ENCODE data around the gene OR10V1.

The OR10V1 gene

GRCh38 chr11:59669611-59670009 is 44.0 kb downstream of the OR10V1 start:
- TF ChIP-seq CTCF (IDR thresholded peaks at IDR 0.05; ENCODE audit: low read depth, low read length) = no peak
- peaks cover 25% of the 10 kb centered on the region for H3K36me3 ChIP-seq
- peaks cover 3% of the 10 kb centered on the region for H3K9me3 ChIP-seq (ENCODE audit: severe bottlenecking)
- DNase-seq = no peak
- H3K27ac ChIP-seq = peak overlapping the region; percentile 97
- H3K27me3 ChIP-seq (ENCODE audit: insufficient read depth, low read depth, severe bottlenecking) = no peaks in the 10 kb centered on the region
- H3K4me3 ChIP-seq (ENCODE audit: low read depth, low read length) = peak overlapping the region; percentile 53

GRCh38 chr11:59668950-59669610 is 44.6 kb downstream of the OR10V1 start, which contains the start of gene PATL1:
PATL1 (minus strand) TSS chr11:59669037; CDS start chr11:59668895, 142 bp downstream.
- no peak for TF ChIP-seq CTCF (IDR thresholded peaks at IDR 0.05; ENCODE audit: low read depth, low read length)
- Histone ChIP-seq H3K4me3 (ENCODE audit: low read depth, low read length) (peak within 1 kb of the TSS; percentile 97), H3K9me3 (ENCODE audit: severe bottlenecking) (peaks cover 3% of the 10 kb centered on the region), H3K27ac (peak within 1 kb of the TSS; percentile 97), H3K36me3 (peaks cover 30% of the 10 kb centered on the region), H3K27me3 (ENCODE audit: insufficient read depth, low read depth, severe bottlenecking) (no peaks in the 10 kb centered on the region)
- DNase-seq = peak; percentile 99

GRCh38 chr11:59668188-59668949 is 45.3 kb downstream of the OR10V1 start:
- Histone ChIP-seq H3K36me3 (peaks cover 37% of the 10 kb centered on the region), H3K27ac (peak overlapping the region; percentile 87), H3K27me3 (ENCODE audit: insufficient read depth, low read depth, severe bottlenecking) (no peaks in the 10 kb centered on the region), H3K4me3 (ENCODE audit: low read depth, low read length) (peak overlapping the region; percentile 97), H3K9me3 (ENCODE audit: severe bottlenecking) (peaks cover 3% of the 10 kb centered on the region)
- DNase-seq = peak; percentile 43
- TF ChIP-seq CTCF (IDR thresholded peaks at IDR 0.05; ENCODE audit: low read depth, low read length) = no peak

- Histone ChIP-seq H3K36me3 (peaks cover 43% of the 10 kb centered on the region), H3K27ac (no peak overlapping the region), H3K4me3 (ENCODE audit: low read depth, low read length) (peak overlapping the region; percentile 97), H3K27me3 (ENCODE audit: insufficient read depth, low read depth, severe bottlenecking) (no peaks in the 10 kb centered on the region), H3K9me3 (ENCODE audit: severe bottlenecking) (peaks cover 3% of the 10 kb centered on the region)
- TF ChIP-seq CTCF (IDR thresholded peaks at IDR 0.05; ENCODE audit: low read depth, low read length) = no peak
- no peak for DNase-seq
Observed at GRCh38 chr11:59667812-59668187, 45.8 kb downstream of the OR10V1 start.

- Histone ChIP-seq H3K9me3 (ENCODE audit: severe bottlenecking) (peaks cover 3% of the 10 kb centered on the region), H3K4me3 (ENCODE audit: low read depth, low read length) (no peak overlapping the region), H3K27ac (no peak overlapping the region), H3K27me3 (ENCODE audit: insufficient read depth, low read depth, severe bottlenecking) (no peaks in the 10 kb centered on the region), H3K36me3 (peaks cover 51% of the 10 kb centered on the region)
- TF ChIP-seq CTCF (IDR thresholded peaks at IDR 0.05; ENCODE audit: low read depth, low read length) = no peak
- DNase-seq = no peak
Observed at GRCh38 chr11:59666969-59667368, 46.7 kb downstream of the OR10V1 start.
